Right lobe of liver (tissue), 6 donors: ENCODE results near the gene MPL. TPM values are rescaled to one million over a fixed set of nuclear protein-coding genes. Genes with fewer than 3 reads are reported as not detected.

Experiments
- ATAC-seq, 4 donors: fragments of 200-7000 bp; cut with Tn5 transposase; one replicate each; pipeline ENCODE4 v1.9.1; 2020; ENCODE audit warnings: mild to moderate bottlenecking in 4 of 4, moderate library complexity in 4 of 4
- DNase-seq, 3 donors: peaks; one replicate each; pipeline ENCODE4 v3.0.0-alpha.2; 2020
- H3K27ac ChIP-seq, 3 donors: fragments of 200-600 bp; one replicate each; pipeline ENCODE4 v1.8.0; 2022
- H3K27me3 ChIP-seq, 2 donors: fragments of 200-600 bp; one replicate each; pipeline ENCODE4 v1.8.0; 2022
- H3K36me3 ChIP-seq, 4 donors: fragments of 200-600 bp; sonication (generic) in 1 of 4; one replicate each; pipeline versions ENCODE4 v1.5.1 to v1.8.0; 2017 to 2022; ENCODE audit warnings: control low read depth in 1 of 4
- H3K4me1 ChIP-seq, 4 donors: fragments of 200-600 bp; sonication (generic) in 1 of 4; one replicate each; pipeline versions ENCODE4 v1.5.1 to v1.8.0; 2017 to 2022; ENCODE audit warnings: control low read depth in 1 of 4
- H3K4me3 ChIP-seq, 3 donors: fragments of 200-600 bp; one replicate each; pipeline ENCODE4 v1.8.0; 2022
- H3K9me3 ChIP-seq, 4 donors: fragments of 200-600 bp; sonication (generic) in 1 of 4; one replicate each; pipeline versions ENCODE4 v1.5.1 to v1.8.0; 2017 to 2022; ENCODE audit warnings: control low read depth in 1 of 4
- CTCF ChIP-seq, 4 donors: fragments of 200-600 bp in 3 of 4; fragments of 450-650 bp in 1 of 4; IDR thresholded peaks; one replicate each; pipeline versions ENCODE4 v1.5.1 to v1.8.0; 2016 to 2022; ENCODE audit warnings: antibody characterized with exemption in 4 of 4, mild to moderate bottlenecking in 2 of 4
- POLR2A ChIP-seq: fragments of 450-650 bp; IDR thresholded peaks from one replicate; pipeline ENCODE4 v1.6.1; 2017; ENCODE audit warnings: antibody characterized with exemption, mild to moderate bottlenecking
- WGBS: methylation state at CpG from one replicate; pipeline ENCODE4 v1.1.6; 2018; ENCODE audit warnings: low coverage, low lambda C conversion rate; ENCODE audit not compliant: insufficient coverage; ENCODE audit errors: missing lambda C conversion rate; 5-methylcytosine and 5-hydroxymethylcytosine counted together
- intact Hi-C, 2 donors: fragments of 100-400 bp; cut with DNase I; formaldehyde crosslinking; loops; one replicate each; pipeline versions ENCODE4 v1.11.2 to v1.14.1; 2022
- total RNA-seq, 6 experiments: library from RNA; depleted of rRNA in 2 of 6; stranded (reverse); fragments of >200 nt in 2 of 6; fragmentation: NEBNext Ultra II Directional in 3 of 6; extraction: Animal tissue kit (Norgen Biotek cat#: 25700) in 3 of 6; gene quantifications; one replicate each; pipeline versions ENCODE4 v1.1.0 to v1.2.4, GENCODE V29; 2016 to 2023
- donor health status: DM: no; HTN: yes; CAD: no.
- donor health status: DM: no; HTN: no; CAD: no.
- donor health status: DM: no; HTN: no; CAD: no.
- donor health status: DM: no; HTN: yes; CAD: no.
- donor health status: DM: no; HTN: yes; CAD: no.

MPL gene
- total RNA-seq, 6 experiments from 2014 or later = 0.59 TPM; not detected in 5

GRCh38 chr1:43302201-43302600 lies 35.4 kb upstream of the MPL start:
- WGBS = 57% methylated on average over 1 of the region's 1 CpG
- Histone ChIP-seq H3K27ac (no peak overlapping the region), H3K4me3 (peak overlapping the region in 1 of 3 donors; percentile 14), H3K4me1 (peaks cover 0 to 20% (median 9%) of the 10 kb centered on the region in 4 donors), H3K9me3 (no peaks in the 10 kb centered on the region), H3K27me3 (no peaks in the 10 kb centered on the region), H3K36me3 (no peaks in the 10 kb centered on the region)
- DNase-seq = peak in 1 of 3 donors; percentile 11
- no peak for TF ChIP-seq POLR2A
- TF ChIP-seq CTCF (IDR thresholded peaks at IDR 0.05) = no peak
- intact Hi-C loops = no loop called here
- no peak for ATAC-seq

- intact Hi-C loops = no loop called here
- H3K36me3 ChIP-seq = no peaks in the 10 kb centered on the region
- H3K27me3 ChIP-seq = no peaks in the 10 kb centered on the region
- no peak for TF ChIP-seq CTCF (IDR thresholded peaks at IDR 0.05)
- TF ChIP-seq POLR2A = no peak
- no peak overlapping the region for H3K27ac ChIP-seq
- peak in 1 of 3 donors; percentile 18 for DNase-seq
- ATAC-seq = peak in 1 of 4 donors; percentile 17
- WGBS = 66% methylated on average over 7 of the region's 7 CpGs
- H3K4me1 ChIP-seq = peaks cover 0 to 20% (median 9%) of the 10 kb centered on the region in 4 donors
- no peak overlapping the region for H3K4me3 ChIP-seq
- H3K9me3 ChIP-seq = no peaks in the 10 kb centered on the region
Measured at GRCh38 chr1:43302721-43303470, 34.7 kb upstream of the MPL start.

DNA sequence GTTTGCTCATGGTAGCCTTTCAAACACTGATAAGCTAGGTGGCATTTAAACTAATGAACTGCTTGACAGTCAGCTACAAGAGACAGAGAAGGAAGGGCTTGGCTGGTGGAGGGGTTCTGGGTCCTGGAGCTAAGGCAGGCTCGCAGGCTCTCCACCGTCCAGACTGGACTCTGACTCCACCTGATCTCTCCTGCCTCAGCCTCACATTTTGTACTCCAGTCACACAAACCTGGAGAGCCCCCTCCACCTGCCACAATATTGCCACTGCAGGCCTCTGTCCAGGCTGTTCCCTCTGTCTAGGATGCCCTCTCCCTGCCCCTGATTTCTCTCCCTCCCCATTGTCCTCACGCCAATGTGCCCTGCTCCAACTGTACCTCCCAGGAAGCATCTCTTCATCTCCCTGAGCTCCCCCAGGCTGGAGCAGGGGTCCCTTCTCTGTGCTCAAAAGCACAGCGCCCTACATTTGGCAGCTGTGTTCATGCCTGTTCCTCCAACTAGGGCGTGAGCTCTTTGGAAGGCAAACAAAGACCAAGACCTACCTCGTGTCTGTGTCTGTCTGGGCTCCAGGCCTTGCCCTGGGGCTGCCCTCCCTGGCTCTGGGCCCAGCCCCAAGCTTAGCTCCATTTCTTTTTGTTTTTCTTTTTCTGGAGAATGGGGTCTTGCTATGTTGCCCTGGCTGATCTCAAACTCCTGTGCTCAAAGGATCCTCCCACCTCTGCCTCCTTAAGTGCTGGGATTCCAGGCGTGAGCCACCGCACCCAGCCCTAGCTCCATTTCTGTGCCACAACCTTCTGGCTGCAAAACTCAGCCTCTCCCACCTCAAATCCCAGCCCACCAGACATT lies 33.9 kb upstream of the MPL start:
- no peak for TF ChIP-seq POLR2A
- no peak for TF ChIP-seq CTCF (IDR thresholded peaks at IDR 0.05)

DNA sequence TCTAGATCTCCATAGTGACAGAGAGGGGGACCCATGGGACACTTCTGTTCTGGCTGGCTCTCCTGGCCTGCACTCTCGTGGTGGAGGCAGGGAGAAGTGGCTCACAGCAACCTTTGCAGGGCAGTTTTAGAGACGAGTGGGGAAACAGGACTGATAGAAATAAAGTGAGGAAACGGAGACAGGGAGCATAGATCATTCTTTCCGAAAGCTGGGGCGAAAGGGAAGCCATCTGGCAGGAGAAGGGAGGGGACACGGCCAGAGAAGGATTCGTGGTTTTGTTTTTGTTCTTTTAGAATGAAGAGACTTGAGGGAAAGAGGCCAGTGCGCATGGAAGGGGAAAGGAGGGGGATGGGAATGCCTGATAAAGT lies 33.3 kb upstream of the MPL start:
- DNase-seq (no peak), ATAC-seq (peak; percentile 7 to 20 (median 8))
- Histone ChIP-seq H3K4me1 (peaks cover 0 to 20% (median 9%) of the 10 kb centered on the region in 4 donors), H3K27ac (no peak overlapping the region), H3K36me3 (no peaks in the 10 kb centered on the region), H3K9me3 (no peaks in the 10 kb centered on the region), H3K27me3 (no peaks in the 10 kb centered on the region), H3K4me3 (no peak overlapping the region)
- intact Hi-C loops = no loop called here
- TF ChIP-seq CTCF (IDR thresholded peaks at IDR 0.05) (no peak), POLR2A (no peak)
- 49% methylated on average over 8 of the region's 8 CpGs for WGBS

More for the DNA sequence above, 33.9 kb upstream of the MPL start:
- Histone ChIP-seq H3K4me3 (no peak overlapping the region), H3K27me3 (no peaks in the 10 kb centered on the region), H3K27ac (peak overlapping the region in 1 of 3 donors; percentile 1), H3K36me3 (no peaks in the 10 kb centered on the region), H3K9me3 (no peaks in the 10 kb centered on the region), H3K4me1 (peaks cover 0 to 20% (median 9%) of the 10 kb centered on the region in 4 donors)
- WGBS = 35% methylated on average over 4 of the region's 8 CpGs
- DNase-seq (peak in 2 of 3 donors; percentile 66 to 68), ATAC-seq (peak; percentile 57 to 86 (median 80))
- intact Hi-C loops = no loop called here
